ENCODE results near the gene SSR2. TPM values are rescaled to one million over a fixed set of nuclear protein-coding genes. Genes with fewer than 3 reads are reported as not detected.

The SSR2 gene
- total RNA-seq, 2 donors from 2014 or later = 201 to 229 TPM

GRCh38 chr1:155971910-155972809 lies 48.6 kb downstream of the SSR2 start:
- H3K4me3 ChIP-seq = no peak overlapping the region
- DNase-seq (ENCODE audit: low spot score) = no peak
- H3K36me3 ChIP-seq = no peaks in the 10 kb centered on the region
- intact Hi-C loops (cut with DNase I) = no loop called here
- TF ChIP-seq CTCF (IDR thresholded peaks at IDR 0.05) (no peak), POLR2AphosphoS5 (IDR thresholded peaks at IDR 0.05) (no peak), POLR2A (IDR thresholded peaks at IDR 0.05) (no peak)
- H3K9me3 ChIP-seq = no peaks in the 10 kb centered on the region
- no peaks in the 10 kb centered on the region for H3K27me3 ChIP-seq (replicated peaks; ENCODE audit: insufficient read depth)
- H3K27ac ChIP-seq = no peak overlapping the region
- 86% methylated on average over 9 of the region's 9 CpGs for WGBS
- H3K4me1 ChIP-seq (replicated peaks) = peaks cover 14% of the 10 kb centered on the region

GRCh38 chr1:155970531-155971167 lies 50.1 kb downstream of the SSR2 start:
- H3K36me3 ChIP-seq = no peaks in the 10 kb centered on the region

GRCh38 chr1:155969377-155969791 lies 51.4 kb downstream of the SSR2 start:
- Histone ChIP-seq H3K4me1 (replicated peaks) (peaks cover 4% of the 10 kb centered on the region), H3K4me3 (no peak overlapping the region), H3K27me3 (replicated peaks; ENCODE audit: insufficient read depth) (no peaks in the 10 kb centered on the region), H3K27ac (no peak overlapping the region), H3K9me3 (no peaks in the 10 kb centered on the region), H3K36me3 (no peaks in the 10 kb centered on the region)
- no peak for DNase-seq (ENCODE audit: low spot score)
- intact Hi-C loops (cut with DNase I) = no loop called here
- no peak for TF ChIP-seq POLR2AphosphoS5 (IDR thresholded peaks at IDR 0.05)
- TF ChIP-seq POLR2A (IDR thresholded peaks at IDR 0.05) = no peak
- TF ChIP-seq CTCF (IDR thresholded peaks at IDR 0.05) = no peak
- WGBS = 74% methylated on average over 9 of the region's 9 CpGs

More at GRCh38 chr1:155970531-155971167, 50.1 kb downstream of the SSR2 start:
- no peak overlapping the region for H3K27ac ChIP-seq
- DNase-seq (ENCODE audit: low spot score) = no peak
- no peak for TF ChIP-seq POLR2AphosphoS5 (IDR thresholded peaks at IDR 0.05)
- no peak for TF ChIP-seq CTCF (IDR thresholded peaks at IDR 0.05)
- TF ChIP-seq POLR2A (IDR thresholded peaks at IDR 0.05) = no peak
- H3K27me3 ChIP-seq (replicated peaks; ENCODE audit: insufficient read depth) = no peaks in the 10 kb centered on the region
- H3K4me3 ChIP-seq = no peak overlapping the region
- whole genome bisulfite sequencing = 55% methylated on average over 11 of the region's 11 CpGs
- H3K9me3 ChIP-seq = no peaks in the 10 kb centered on the region
- H3K4me1 ChIP-seq (replicated peaks) = peaks cover 14% of the 10 kb centered on the region
- intact Hi-C loops (cut with DNase I) = no loop called here

GRCh38 chr1:155968670-155969069 lies 52.1 kb downstream of the SSR2 start:
- TF ChIP-seq CTCF (IDR thresholded peaks at IDR 0.05) (no peak), POLR2A (IDR thresholded peaks at IDR 0.05) (no peak), POLR2AphosphoS5 (IDR thresholded peaks at IDR 0.05) (no peak)
- H3K36me3 ChIP-seq = no peaks in the 10 kb centered on the region
- no peak for DNase-seq (ENCODE audit: low spot score)
- H3K27ac ChIP-seq = peak overlapping the region in 1 of 2 donors; percentile 21
- WGBS = 51% methylated on average over 3 of the region's 3 CpGs
- intact Hi-C loops (cut with DNase I) = no loop called here
- H3K4me3 ChIP-seq = no peak overlapping the region
- no peaks in the 10 kb centered on the region for H3K9me3 ChIP-seq
- H3K4me1 ChIP-seq (replicated peaks) = no peaks in the 10 kb centered on the region
- H3K27me3 ChIP-seq (replicated peaks; ENCODE audit: insufficient read depth) = no peaks in the 10 kb centered on the region

Data from prostate gland (tissue), 2 donors.